Sigmoid colon (tissue), 7 donors: ENCODE data around the gene TAGAP. TPM values are rescaled to one million over a fixed set of nuclear protein-coding genes. Genes with fewer than 3 reads are reported as not detected.
A peak's percentile ranks its signal among the peaks of the same experiment; 100 is the strongest.
"Not testable (repeated sequence)": the region's sequence is repeated elsewhere in the genome, so short reads cannot be mapped to it uniquely, and the experiment has no call there.

Source experiments
- DNase-seq: peaks from one replicate; pipeline ENCODE4 v3.0.0-alpha.2; 2019
- H3K27ac ChIP-seq, 4 donors: fragments of 200-600 bp; sonication (generic); one replicate each; pipeline ENCODE4 v1.5.1; 2016 to 2019; ENCODE audit warnings: mild to moderate bottlenecking in 1 of 4
- H3K27me3 ChIP-seq, 3 donors: fragments of 200-600 bp; sonication (generic); one replicate each; pipeline ENCODE4 v1.5.1; 2019; ENCODE audit warnings: mild to moderate bottlenecking in 1 of 3
- H3K36me3 ChIP-seq, 4 donors: fragments of 200-600 bp; sonication (generic); one replicate each; pipeline ENCODE4 v1.5.1; 2016 to 2019
- H3K4me1 ChIP-seq, 4 donors: fragments of 200-600 bp; sonication (generic); one replicate each; pipeline ENCODE4 v1.5.1; 2017 to 2019
- H3K4me3 ChIP-seq, 4 donors: fragments of 200-600 bp; sonication (generic); one replicate each; pipeline ENCODE4 v1.5.1; 2017 to 2019; ENCODE audit warnings: mild to moderate bottlenecking in 2 of 4, moderate library complexity in 1 of 4
- H3K9me3 ChIP-seq, 4 donors: fragments of 200-600 bp in 3 of 4; sonication (generic) in 3 of 4; one replicate each; pipeline versions ENCODE4 v1.5.1 to v1.6.1; 2013 to 2019
- CTCF ChIP-seq, 4 experiments: fragments of 450-650 bp in 3 of 4; fragments of 200-600 bp in 1 of 4; IDR thresholded peaks; one replicate each; pipeline ENCODE4 v1.5.1; 2016 to 2019; ENCODE audit warnings: antibody characterized with exemption in 4 of 4, mild to moderate bottlenecking in 3 of 4, moderate library complexity in 2 of 4
- EP300 ChIP-seq, 4 donors: sonication (generic); formaldehyde crosslinking; IDR thresholded peaks; one replicate each; pipeline ENCODE4 v1.6.1; 2017; ENCODE audit warnings: antibody characterized with exemption in 4 of 4
- POLR2A ChIP-seq, 2 donors: fragments of 450-650 bp; IDR thresholded peaks; one replicate each; pipeline ENCODE4 v1.6.1; 2016; ENCODE audit warnings: antibody characterized with exemption in 2 of 2, mild to moderate bottlenecking in 2 of 2, moderate library complexity in 2 of 2
- POLR2AphosphoS5 ChIP-seq, 4 donors: sonication (generic); formaldehyde crosslinking; IDR thresholded peaks; one replicate each; pipeline ENCODE4 v1.6.1; 2017; ENCODE audit warnings: antibody characterized with exemption in 4 of 4
- WGBS, 2 donors: extraction: QIAGEN DNeasy Blood & Tissue Kit; methylation state at CpG; one replicate each; pipeline ENCODE4 v1.1.7; 2013; 5-methylcytosine and 5-hydroxymethylcytosine counted together
- intact Hi-C: fragments of 100-400 bp; cut with DNase I; formaldehyde crosslinking; loops from one replicate; pipeline ENCODE4 v1.15.1; 2023
- polyA plus RNA-seq, 3 donors: library from polyadenylated mRNA; stranded (reverse); fragments of 200-250 nt; gene quantifications; one replicate each; pipeline ENCODE4 v1.2.3, GENCODE V29; 2013
- total RNA-seq, 4 donors: library from RNA; depleted of rRNA; stranded (reverse); fragments of >200 nt; gene quantifications; one replicate each; pipeline ENCODE4 v1.1.0, GENCODE V29; 2016
- donor health status: healthy with polysubstance abuse.
- donor health status: Bipolar disorder and iron deficiency.
- donor health status: healthy.

TAGAP gene
- total and polyA plus RNA-seq, 7 donors: 1.2 to 13.6 (median 1.6) TPM

DNA sequence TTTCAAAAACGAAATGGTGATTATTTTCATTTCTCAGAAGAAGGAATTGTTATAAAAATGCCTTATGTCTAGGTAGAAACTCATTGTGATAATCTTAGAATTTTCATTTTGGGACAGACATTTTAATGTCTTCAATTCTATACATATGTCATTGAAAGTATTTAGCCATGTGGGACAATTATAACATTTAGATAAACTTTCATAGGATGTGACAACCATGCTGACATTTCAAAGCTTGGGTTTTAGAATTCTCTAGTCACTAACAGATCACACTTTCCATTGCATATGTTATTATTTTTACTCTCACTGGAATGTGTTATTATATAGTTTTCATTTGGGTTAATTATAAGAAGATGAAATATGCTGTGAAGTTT, 4.9 kb downstream of the TAGAP start:
- 69 to 78% methylated on average over 1 of the region's 1 CpG for WGBS, 2 donors
- H3K4me1 ChIP-seq: peaks cover 0 to 10% (median 0%) of the 10 kb centered on the region in 4 donors
- H3K4me3 ChIP-seq: no peak overlapping the region
- H3K36me3 ChIP-seq: peaks cover 0 to 4% (median 0%) of the 10 kb centered on the region in 4 donors
- peak overlapping the region in 2 of 4 donors; percentile 13 to 35 for H3K27ac ChIP-seq
- TF ChIP-seq EP300 (IDR thresholded peaks at IDR 0.05) (no peak), POLR2AphosphoS5 (IDR thresholded peaks at IDR 0.05) (no peak), CTCF (IDR thresholded peaks at IDR 0.05) (no peak), POLR2A (IDR thresholded peaks at IDR 0.05) (no peak)
- H3K27me3 ChIP-seq: peaks cover 0 to 6% (median 0%) of the 10 kb centered on the region in 3 donors
- no peaks in the 10 kb centered on the region for H3K9me3 ChIP-seq
- DNase-seq: no peak
- intact Hi-C loops: no loop called here

DNA sequence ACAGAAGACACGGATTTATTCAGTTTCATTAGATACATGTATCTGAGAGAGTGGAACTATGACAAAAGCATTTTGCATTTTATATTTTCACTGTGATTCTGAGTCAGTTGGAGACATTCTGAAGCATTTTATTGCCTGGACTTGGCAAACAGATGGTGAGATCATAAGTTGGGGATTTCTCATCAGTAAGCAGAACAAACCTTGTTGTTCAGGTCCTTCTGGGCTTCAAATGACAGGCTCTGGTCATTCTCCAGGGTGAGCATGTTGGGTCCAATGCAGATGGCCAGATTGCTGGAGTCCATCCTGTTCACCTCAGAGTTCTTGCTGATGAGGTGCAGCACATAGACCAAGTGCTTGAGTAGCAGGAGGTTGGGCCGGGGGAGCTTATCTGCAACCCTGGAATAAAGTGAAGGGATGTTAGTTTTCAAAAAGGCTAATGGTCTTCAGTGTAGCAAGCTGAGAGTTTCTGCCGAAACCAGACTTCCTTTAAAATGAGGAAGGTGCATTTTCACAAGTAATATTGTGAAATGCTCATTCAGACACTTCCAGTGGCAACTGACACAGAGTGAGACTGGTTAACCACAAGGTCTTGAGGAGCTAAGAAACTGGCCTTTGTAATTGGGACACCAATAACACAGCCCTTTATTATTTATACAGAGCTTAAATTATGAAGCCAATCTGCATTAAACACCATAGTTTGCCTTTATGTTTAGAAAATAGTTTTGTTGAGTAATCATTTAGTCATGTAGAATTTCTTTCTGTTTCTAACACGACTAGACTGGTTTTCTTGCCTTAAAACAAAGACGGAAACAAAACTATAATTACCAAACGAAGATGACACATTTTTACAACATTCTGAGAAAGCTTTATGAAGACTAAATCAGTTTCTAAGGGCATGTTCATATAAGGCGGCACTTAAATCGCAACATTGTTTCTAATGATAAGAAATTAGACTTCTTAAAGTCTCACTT, 5.6 kb downstream of the TAGAP start:
- Histone ChIP-seq H3K4me3 (no peak overlapping the region), H3K27ac (peak overlapping the region in 2 of 4 donors; percentile 35 to 55), H3K4me1 (peaks cover 0 to 5% (median 0%) of the 10 kb centered on the region in 4 donors), H3K9me3 (no peaks in the 10 kb centered on the region), H3K36me3 (peaks cover 0 to 4% (median 0%) of the 10 kb centered on the region in 4 donors), H3K27me3 (peaks cover 0 to 6% (median 0%) of the 10 kb centered on the region in 3 donors)
- intact Hi-C loops: no loop called here
- DNase-seq: no peak
- WGBS, 2 donors: 47 to 73% methylated on average over 8 of the region's 8 CpGs
- peak in 1 of 4 donors; percentile 18 for TF ChIP-seq POLR2AphosphoS5 (IDR thresholded peaks at IDR 0.05)
- TF ChIP-seq CTCF (IDR thresholded peaks at IDR 0.05): no peak

DNA sequence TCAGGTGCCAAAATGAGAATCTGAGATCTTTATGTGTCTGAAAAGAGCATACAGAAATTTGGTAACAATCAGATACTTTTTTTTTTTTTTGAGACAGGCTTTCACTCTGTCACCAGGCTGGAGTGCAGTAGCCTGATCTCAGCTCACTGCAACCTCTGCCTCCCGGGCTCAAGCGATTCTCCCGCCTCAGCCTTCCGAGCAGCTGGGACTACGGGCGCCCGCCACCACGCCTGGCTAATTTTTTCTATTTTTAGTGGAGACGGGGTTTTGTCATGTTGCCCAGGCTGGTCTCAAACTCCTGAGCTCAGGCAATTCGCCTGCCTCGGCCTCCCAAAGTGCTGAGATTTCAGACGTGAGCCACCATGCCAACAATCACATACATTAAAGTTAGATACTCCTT, 6.5 kb downstream of the TAGAP start:
- H3K4me1 ChIP-seq, H3K4me3 ChIP-seq, H3K36me3 ChIP-seq, H3K9me3 ChIP-seq, H3K27me3 ChIP-seq, intact Hi-C loops, DNase-seq: not testable (repeated sequence)
- H3K27ac ChIP-seq: peak overlapping the region in 2 of 4 donors; percentile 35 to 55
- WGBS, 2 donors: 69 to 86% methylated on average over 12 of the region's 12 CpGs

- WGBS, 2 donors: 72 to 77% methylated on average over 5 of the region's 5 CpGs
- peaks cover 0 to 4% (median 0%) of the 10 kb centered on the region in 4 donors for H3K36me3 ChIP-seq
- H3K4me1 ChIP-seq: peaks cover 0 to 5% (median 0%) of the 10 kb centered on the region in 4 donors
- H3K27me3 ChIP-seq: no peaks in the 10 kb centered on the region
- no peak overlapping the region for H3K4me3 ChIP-seq
- no peak for DNase-seq
- no peak overlapping the region for H3K27ac ChIP-seq
- TF ChIP-seq CTCF (IDR thresholded peaks at IDR 0.05) (no peak), POLR2AphosphoS5 (IDR thresholded peaks at IDR 0.05) (no peak), EP300 (IDR thresholded peaks at IDR 0.05) (no peak), POLR2A (IDR thresholded peaks at IDR 0.05) (no peak)
- no peaks in the 10 kb centered on the region for H3K9me3 ChIP-seq
- intact Hi-C loops: no loop called here
These were observed 7.0 kb downstream of the TAGAP start for GRCh38 chr6:159037756-159038290.

DNA sequence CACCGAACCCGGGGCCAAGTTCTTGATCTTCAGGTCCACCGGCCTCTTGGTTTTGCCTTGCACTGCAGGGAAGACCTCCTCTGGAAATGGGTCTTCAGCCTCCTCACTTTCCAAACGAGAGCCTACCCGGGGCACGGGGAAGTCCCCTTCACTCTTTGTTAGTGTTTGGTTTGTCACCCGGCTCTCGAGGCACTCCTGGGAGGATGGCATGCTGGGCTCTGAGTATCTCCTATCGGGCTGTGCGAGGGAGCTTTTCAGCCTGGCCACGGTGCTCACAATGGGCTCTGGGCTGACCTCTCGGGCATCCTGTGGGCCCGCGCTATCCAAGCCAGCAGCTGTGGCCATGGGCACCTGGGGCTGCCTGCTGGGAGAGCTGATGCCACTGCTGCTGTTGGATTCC, 8.1 kb downstream of the TAGAP start:
- WGBS, 2 donors: 88 to 90% methylated on average over 14 of the region's 14 CpGs
- no peak for TF ChIP-seq POLR2AphosphoS5 (IDR thresholded peaks at IDR 0.05)
- Histone ChIP-seq H3K27me3 (no peaks in the 10 kb centered on the region), H3K27ac (no peak overlapping the region), H3K9me3 (no peaks in the 10 kb centered on the region), H3K4me3 (no peak overlapping the region), H3K36me3 (peaks cover 0 to 4% (median 0%) of the 10 kb centered on the region in 4 donors), H3K4me1 (peaks cover 0 to 5% (median 0%) of the 10 kb centered on the region in 4 donors)
- intact Hi-C loops: no loop called here
- no peak for DNase-seq
